ENCODE data around the gene GAS1. TPM values are rescaled to one million over a fixed set of nuclear protein-coding genes. Genes with fewer than 3 reads are reported as not detected.
A peak's percentile ranks its signal among the peaks of the same experiment; 100 is the strongest.

Gene GAS1
- total RNA-seq, 1 donor from 2014 or later: 5.1 TPM

GRCh38 chr9:86902176-86902575 lies 45.1 kb downstream of the GAS1 start:
- peak overlapping the region; percentile 75 for H3K4me2 ChIP-seq (ENCODE audit: low read length)
- no peak overlapping the region for H3K4me3 ChIP-seq (ENCODE audit: insufficient read depth, low read depth, low read length)

GRCh38 chr9:86901511-86901910 lies 45.8 kb downstream of the GAS1 start:
- H3K4me3 Mint-ChIP-seq (ENCODE audit: unreplicated experiment): no peak overlapping the region
- peaks cover 7% of the 10 kb centered on the region for H3K4me1 ChIP-seq (ENCODE audit: insufficient read depth, low read length)
- peaks cover 2% of the 10 kb centered on the region for H3K9me3 ChIP-seq (ENCODE audit: insufficient read depth, low read depth, low read length)
- no peak overlapping the region for H3K9ac ChIP-seq (ENCODE audit: low read length)
- FAIRE-seq (no peak), DNase-seq (ENCODE audit: low read depth) (no peak)
- peaks cover 18% of the 10 kb centered on the region for H3K4me1 Mint-ChIP-seq (ENCODE audit: low read depth, unreplicated experiment)
- H2AFZ ChIP-seq (ENCODE audit: low read depth, low read length): no peak overlapping the region
- TF ChIP-seq EZH2 (IDR thresholded peaks at IDR 0.05; ENCODE audit: insufficient read depth, low read length): no peak
- TF ChIP-seq CTCF (IDR thresholded peaks at IDR 0.05; ENCODE audit: insufficient read depth, low read depth, low read length): no peak
- H3K4me2 ChIP-seq (ENCODE audit: low read length): no peak overlapping the region
- no peaks in the 10 kb centered on the region for H3K79me2 ChIP-seq (ENCODE audit: insufficient read depth, low read length)
- no peaks in the 10 kb centered on the region for H3K36me3 Mint-ChIP-seq (ENCODE audit: low read depth, unreplicated experiment)
- H3K4me3 ChIP-seq (ENCODE audit: insufficient read depth, low read depth, low read length): no peak overlapping the region
- H4K20me1 ChIP-seq (ENCODE audit: insufficient read depth, low read length): no peaks in the 10 kb centered on the region
- no peaks in the 10 kb centered on the region for H3K9me3 Mint-ChIP-seq (ENCODE audit: unreplicated experiment)
- no peak overlapping the region for H3K27ac Mint-ChIP-seq (ENCODE audit: unreplicated experiment)
- H3K36me3 ChIP-seq (ENCODE audit: insufficient read depth, low read length): no peaks in the 10 kb centered on the region
- peaks cover 45% of the 10 kb centered on the region for H3K27me3 Mint-ChIP-seq (ENCODE audit: low read depth, unreplicated experiment)
- peaks cover 13% of the 10 kb centered on the region for H3K27me3 ChIP-seq (ENCODE audit: insufficient read depth, low read length)
- no peak overlapping the region for H3K27ac ChIP-seq (ENCODE audit: low read depth, low read length)

More at GRCh38 chr9:86902176-86902575, 45.1 kb downstream of the GAS1 start:
- peaks cover 13% of the 10 kb centered on the region for H3K27me3 ChIP-seq (ENCODE audit: insufficient read depth, low read length)
- H3K36me3 Mint-ChIP-seq (ENCODE audit: low read depth, unreplicated experiment): no peaks in the 10 kb centered on the region
- H3K79me2 ChIP-seq (ENCODE audit: insufficient read depth, low read length): no peaks in the 10 kb centered on the region
- H3K9me3 Mint-ChIP-seq (ENCODE audit: unreplicated experiment): no peaks in the 10 kb centered on the region
- H3K4me3 Mint-ChIP-seq (ENCODE audit: unreplicated experiment): peak overlapping the region; percentile 35
- H3K4me1 Mint-ChIP-seq (ENCODE audit: low read depth, unreplicated experiment): peaks cover 20% of the 10 kb centered on the region
- peaks cover 42% of the 10 kb centered on the region for H3K27me3 Mint-ChIP-seq (ENCODE audit: low read depth, unreplicated experiment)
- no peaks in the 10 kb centered on the region for H4K20me1 ChIP-seq (ENCODE audit: insufficient read depth, low read length)
- H3K9ac ChIP-seq (ENCODE audit: low read length): no peak overlapping the region
- TF ChIP-seq EZH2 (IDR thresholded peaks at IDR 0.05; ENCODE audit: insufficient read depth, low read length) (no peak), CTCF (IDR thresholded peaks at IDR 0.05; ENCODE audit: insufficient read depth, low read depth, low read length) (no peak)
- no peak overlapping the region for H2AFZ ChIP-seq (ENCODE audit: low read depth, low read length)
- peaks cover 2% of the 10 kb centered on the region for H3K9me3 ChIP-seq (ENCODE audit: insufficient read depth, low read depth, low read length)
- H3K36me3 ChIP-seq (ENCODE audit: insufficient read depth, low read length): no peaks in the 10 kb centered on the region
- H3K27ac ChIP-seq (ENCODE audit: low read depth, low read length): no peak overlapping the region
- DNase-seq (ENCODE audit: low read depth): no peak
- peaks cover 7% of the 10 kb centered on the region for H3K4me1 ChIP-seq (ENCODE audit: insufficient read depth, low read length)
- H3K27ac Mint-ChIP-seq (ENCODE audit: unreplicated experiment): no peak overlapping the region
- no peak for FAIRE-seq

All from astrocyte (in vitro differentiated cells and primary cell).